Stimulated activated effector memory CD8-positive, alpha-beta T cell treated with anti-CD3 and anti-CD28 coated beads, Interleukin-12 subunit alpha, Interleukin-12 subunit beta, amount 100 ng/mL, for 72 hours (primary cell): Measurements from ENCODE around the gene SBF1.
"Not testable (repeated sequence)": the region's sequence is repeated elsewhere in the genome, so short reads cannot be mapped to it uniquely, and the experiment has no call there.

Source experiments
- ATAC-seq: fragments of 150-1000 bp; cut with Tn5 transposase; 2 replicates; pipeline ENCODE4 v1.10.0; 2021
- DNase-seq, 2 donors: peaks; one replicate each; pipeline ENCODE4 v3.0.0; 2021 to 2022; ENCODE audit warnings: low spot score in 2 of 2
- H3K27ac Mint-ChIP-seq: one replicate; pipeline ENCODE4 v1.8.0; 2022; ENCODE audit warnings: mild to moderate bottlenecking, mixed read lengths
- H3K36me3 Mint-ChIP-seq: one replicate; pipeline ENCODE4 v1.8.0; 2022; ENCODE audit warnings: mild to moderate bottlenecking, mixed read lengths
- H3K4me1 Mint-ChIP-seq: one replicate; pipeline ENCODE4 v1.8.0; 2022; ENCODE audit warnings: mixed read lengths
- H3K4me3 Mint-ChIP-seq: one replicate; pipeline ENCODE4 v1.8.0; 2022; ENCODE audit warnings: mild to moderate bottlenecking, mixed read lengths
- H3K9me3 Mint-ChIP-seq: one replicate; pipeline ENCODE4 v1.8.0; 2022; ENCODE audit warnings: mixed read lengths

SBF1 gene

DNA sequence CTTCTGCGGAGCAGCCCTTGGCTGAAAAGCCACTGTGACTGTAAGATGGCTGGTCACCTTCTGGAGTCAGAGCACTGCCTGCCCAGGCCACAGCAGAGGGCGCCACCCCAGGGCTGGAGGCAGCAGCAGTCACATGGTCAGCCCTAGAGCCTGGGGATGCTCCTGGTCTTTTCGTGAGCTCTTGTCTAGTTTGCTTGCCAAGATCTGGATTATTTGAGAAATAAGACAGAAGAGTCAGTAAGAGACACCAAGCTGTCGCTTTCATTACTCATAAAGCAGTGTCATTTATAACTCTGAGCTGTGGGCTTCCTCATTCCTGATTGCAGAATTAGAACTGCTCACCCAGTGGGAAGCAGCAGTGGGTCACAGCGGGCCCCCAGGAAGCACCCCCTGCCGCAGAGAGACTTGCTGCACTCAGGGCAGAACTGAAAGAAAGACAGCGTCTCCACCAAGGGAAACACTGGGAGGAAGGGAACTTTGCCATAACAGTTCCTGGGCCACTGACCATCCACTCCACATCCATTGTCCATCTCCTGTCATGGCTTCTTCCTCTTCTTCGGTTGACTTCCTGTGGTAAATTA lies 75.0 kb downstream of the SBF1 start:
- Mint-ChIP-seq H3K4me1 (peaks cover 48% of the 10 kb centered on the region), H3K27ac (peak overlapping the region; percentile 65), H3K9me3 (no peaks in the 10 kb centered on the region), H3K36me3 (peaks cover 79% of the 10 kb centered on the region), H3K4me3 (no peak overlapping the region)
- DNase-seq (peak in 1 of 2 donors; percentile 9), ATAC-seq (peak; percentile 80)

- peaks cover 45% of the 10 kb centered on the region for H3K4me1 Mint-ChIP-seq
- ATAC-seq (no peak), DNase-seq (no peak)
- H3K4me3 Mint-ChIP-seq: no peak overlapping the region
- no peaks in the 10 kb centered on the region for H3K9me3 Mint-ChIP-seq
- peak overlapping the region; percentile 65 for H3K27ac Mint-ChIP-seq
- peaks cover 81% of the 10 kb centered on the region for H3K36me3 Mint-ChIP-seq
These were observed 75.8 kb downstream of the SBF1 start for GRCh38 chr22:50398831-50399648.

GRCh38 chr22:50397371-50398060 lies 77.3 kb downstream of the SBF1 start:
- DNase-seq, H3K9me3 Mint-ChIP-seq, H3K4me3 Mint-ChIP-seq, ATAC-seq: not testable (repeated sequence)
- H3K4me1 Mint-ChIP-seq: peaks cover 42% of the 10 kb centered on the region
- peaks cover 84% of the 10 kb centered on the region for H3K36me3 Mint-ChIP-seq
- H3K27ac Mint-ChIP-seq: peak overlapping the region; percentile 91

- Mint-ChIP-seq H3K27ac (peak overlapping the region; percentile 91), H3K4me1 (peaks cover 42% of the 10 kb centered on the region), H3K9me3 (no peaks in the 10 kb centered on the region), H3K36me3 (peaks cover 84% of the 10 kb centered on the region), H3K4me3 (no peak overlapping the region)
- ATAC-seq: no peak
- DNase-seq: no peak
These were observed 78.0 kb downstream of the SBF1 start for GRCh38 chr22:50396751-50397370.
